Nephron progenitor cell (in vitro differentiated cells): ENCODE results near the gene UBAC2.

Source experiments
- DNase-seq: peaks from one replicate; pipeline ENCODE4 v3.0.0; 2021
- H3K27ac Mint-ChIP-seq: 2 replicates; pipeline ENCODE4 v1.8.0; 2021; ENCODE audit warnings: mild to moderate bottlenecking, moderate library complexity, mixed read lengths
- H3K27me3 Mint-ChIP-seq: 2 replicates; pipeline ENCODE4 v1.8.0; 2021; ENCODE audit warnings: mild to moderate bottlenecking, low read depth, mixed read lengths; ENCODE audit not compliant: poor library complexity
- H3K36me3 Mint-ChIP-seq: 2 replicates; pipeline ENCODE4 v1.8.0; 2021; ENCODE audit warnings: low read depth, mixed read lengths
- H3K4me1 Mint-ChIP-seq: 2 replicates; pipeline ENCODE4 v1.8.0; 2021; ENCODE audit warnings: mixed read lengths
- H3K4me3 Mint-ChIP-seq: 2 replicates; pipeline ENCODE4 v1.8.0; 2021; ENCODE audit warnings: mild to moderate bottlenecking, moderate library complexity, mixed read lengths
- H3K9me3 Mint-ChIP-seq: 2 replicates; pipeline ENCODE4 v1.8.0; 2021; ENCODE audit warnings: mild to moderate bottlenecking, moderate library complexity, mixed read lengths
- TF ChIP-seq, protein P1 (sequence below): fragments of 200-600 bp; sonication (generic); IDR thresholded peaks from 2 replicates; pipeline ENCODE4 v1.5.0; 2021; ENCODE audit warnings: antibody characterized with exemption

Gene UBAC2

DNA sequence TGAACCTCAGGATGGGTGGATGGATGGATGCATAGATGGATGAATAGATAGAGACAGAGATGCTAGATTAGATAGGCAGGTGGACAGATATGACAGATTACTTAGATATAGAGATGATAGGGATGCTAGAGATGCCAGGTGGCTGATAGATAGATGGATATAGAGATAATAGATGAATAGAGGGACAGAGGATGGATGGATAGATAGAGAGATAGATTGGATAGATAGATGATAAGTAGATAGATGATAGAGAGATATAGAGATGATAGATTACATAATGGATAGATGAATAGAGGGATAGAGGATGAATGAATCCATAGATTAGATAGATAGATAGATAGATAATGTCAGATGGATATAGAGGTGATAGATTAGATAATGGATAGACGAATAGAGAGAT lies 212.2 kb downstream of the UBAC2 start:
- no peak for DNase-seq
- H3K27ac Mint-ChIP-seq, result no peak overlapping the region

DNA sequence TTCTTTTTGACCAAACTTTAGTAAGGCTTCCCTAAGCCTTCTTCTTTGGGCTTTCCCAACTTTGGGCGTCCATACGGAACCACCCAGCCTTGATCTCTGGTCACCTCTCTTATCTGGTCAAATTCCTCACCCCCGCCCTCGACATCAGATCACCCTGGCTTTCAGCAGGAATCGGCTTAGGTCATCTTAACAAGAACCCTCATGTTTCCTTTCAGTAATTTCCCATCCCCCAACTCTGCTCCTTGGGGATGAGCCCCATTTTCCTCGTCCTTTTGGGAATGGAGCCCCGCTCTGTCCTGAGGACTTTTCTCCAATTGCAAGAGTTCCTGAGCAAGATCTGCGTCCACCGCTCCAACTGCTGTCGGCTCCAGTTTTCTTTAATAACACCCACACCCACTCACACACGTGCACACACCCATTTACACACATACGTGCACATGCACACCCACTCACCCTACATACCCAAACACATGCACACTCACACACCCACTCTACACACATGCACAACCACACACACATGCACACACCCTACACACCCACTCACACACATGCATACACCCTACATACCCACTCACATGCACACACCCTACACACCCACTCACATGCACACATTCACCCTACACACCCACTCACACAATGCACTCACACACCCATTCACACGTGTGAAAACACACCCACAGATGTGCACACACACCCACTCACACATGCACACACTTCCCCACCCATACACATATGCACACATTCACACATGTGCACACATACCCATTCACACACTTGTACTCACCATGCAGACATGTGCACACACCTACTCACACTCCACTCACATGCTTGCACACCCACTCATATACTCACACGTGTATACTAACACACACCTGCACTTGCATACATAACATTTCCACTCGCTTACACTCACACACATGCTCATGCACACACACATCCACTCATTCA lies 213.7 kb downstream of the UBAC2 start:
- Mint-ChIP-seq H3K4me1 (peaks cover 22% of the 10 kb centered on the region), H3K9me3 (peaks cover 8% of the 10 kb centered on the region), H3K4me3 (no peak overlapping the region), H3K36me3 (no peaks in the 10 kb centered on the region), H3K27ac (no peak overlapping the region), H3K27me3 (peaks cover 13% of the 10 kb centered on the region)
- TF ChIP-seq, protein P1, sequence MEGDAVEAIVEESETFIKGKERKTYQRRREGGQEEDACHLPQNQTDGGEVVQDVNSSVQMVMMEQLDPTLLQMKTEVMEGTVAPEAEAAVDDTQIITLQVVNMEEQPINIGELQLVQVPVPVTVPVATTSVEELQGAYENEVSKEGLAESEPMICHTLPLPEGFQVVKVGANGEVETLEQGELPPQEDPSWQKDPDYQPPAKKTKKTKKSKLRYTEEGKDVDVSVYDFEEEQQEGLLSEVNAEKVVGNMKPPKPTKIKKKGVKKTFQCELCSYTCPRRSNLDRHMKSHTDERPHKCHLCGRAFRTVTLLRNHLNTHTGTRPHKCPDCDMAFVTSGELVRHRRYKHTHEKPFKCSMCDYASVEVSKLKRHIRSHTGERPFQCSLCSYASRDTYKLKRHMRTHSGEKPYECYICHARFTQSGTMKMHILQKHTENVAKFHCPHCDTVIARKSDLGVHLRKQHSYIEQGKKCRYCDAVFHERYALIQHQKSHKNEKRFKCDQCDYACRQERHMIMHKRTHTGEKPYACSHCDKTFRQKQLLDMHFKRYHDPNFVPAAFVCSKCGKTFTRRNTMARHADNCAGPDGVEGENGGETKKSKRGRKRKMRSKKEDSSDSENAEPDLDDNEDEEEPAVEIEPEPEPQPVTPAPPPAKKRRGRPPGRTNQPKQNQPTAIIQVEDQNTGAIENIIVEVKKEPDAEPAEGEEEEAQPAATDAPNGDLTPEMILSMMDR, result no peak
- DNase-seq, result no peak

More for the DNA sequence above, 212.2 kb downstream of the UBAC2 start:
- Mint-ChIP-seq H3K4me3 (no peak overlapping the region), H3K9me3 (peaks cover 8% of the 10 kb centered on the region), H3K4me1 (peaks cover 15% of the 10 kb centered on the region), H3K36me3 (no peaks in the 10 kb centered on the region), H3K27me3 (peaks cover 13% of the 10 kb centered on the region)
- TF ChIP-seq, protein P1, result no peak

DNA sequence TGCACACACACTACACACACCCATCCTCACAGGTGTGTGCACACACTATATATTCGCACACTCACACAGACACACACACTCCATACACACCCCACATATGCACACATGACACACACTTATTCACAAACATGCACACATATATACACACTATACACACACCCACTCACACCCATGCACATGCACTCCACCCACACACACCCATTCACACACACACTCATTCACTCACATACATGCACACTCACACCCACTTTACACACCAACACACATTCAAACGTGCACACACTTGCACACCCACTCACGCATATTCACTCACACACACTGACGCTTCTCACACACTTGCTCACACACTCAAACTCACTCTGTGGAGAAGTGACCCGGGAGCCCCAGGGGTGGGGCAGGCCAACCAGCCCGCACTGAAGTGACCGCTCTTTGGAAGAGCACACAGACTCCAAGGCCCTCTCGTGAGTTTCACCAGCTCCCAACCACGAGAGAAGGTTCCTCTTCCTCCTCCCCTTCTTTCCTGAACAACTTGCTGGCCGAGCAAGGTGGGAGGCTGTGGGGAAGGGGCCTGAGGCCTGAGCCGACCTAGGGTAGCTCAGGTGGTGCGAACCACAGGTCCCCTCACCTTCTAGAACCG lies 214.5 kb downstream of the UBAC2 start:
- no peak overlapping the region for H3K27ac Mint-ChIP-seq
- H3K27me3 Mint-ChIP-seq, result peaks cover 8% of the 10 kb centered on the region
- H3K36me3 Mint-ChIP-seq, result no peaks in the 10 kb centered on the region
- peaks cover 22% of the 10 kb centered on the region for H3K4me1 Mint-ChIP-seq
- TF ChIP-seq, protein P1, result no peak
- H3K9me3 Mint-ChIP-seq, result peaks cover 4% of the 10 kb centered on the region
- no peak overlapping the region for H3K4me3 Mint-ChIP-seq
- no peak for DNase-seq

DNA sequence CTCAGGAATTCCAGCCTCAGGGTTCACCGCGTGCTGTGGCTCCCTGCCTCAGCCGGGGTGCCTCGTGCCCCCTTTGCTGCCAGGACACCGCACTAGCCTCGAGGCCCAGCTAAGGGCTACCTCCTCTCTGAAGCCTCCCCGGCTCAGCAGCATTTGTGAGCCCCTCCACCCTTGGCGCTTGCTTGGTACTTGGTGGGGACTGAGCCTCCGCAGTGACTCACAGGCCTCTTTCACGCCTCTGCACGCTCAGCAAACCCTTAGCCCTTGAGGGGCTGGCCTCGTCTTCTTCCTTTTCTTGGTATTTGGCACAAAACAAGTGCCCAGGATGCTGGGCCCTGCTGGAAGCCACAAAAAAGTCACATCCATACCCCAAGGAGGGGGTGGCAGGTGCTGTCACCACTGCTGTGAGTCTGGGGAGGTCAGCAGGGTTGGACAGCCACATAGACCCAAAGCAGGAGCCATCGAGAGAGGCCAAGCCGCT lies 215.2 kb downstream of the UBAC2 start:
- TF ChIP-seq, protein P1, result no peak
- Mint-ChIP-seq H3K27ac (no peak overlapping the region), H3K9me3 (peaks cover 4% of the 10 kb centered on the region), H3K36me3 (no peaks in the 10 kb centered on the region), H3K4me3 (no peak overlapping the region), H3K27me3 (peaks cover 8% of the 10 kb centered on the region), H3K4me1 (peaks cover 22% of the 10 kb centered on the region)
- no peak for DNase-seq

DNA sequence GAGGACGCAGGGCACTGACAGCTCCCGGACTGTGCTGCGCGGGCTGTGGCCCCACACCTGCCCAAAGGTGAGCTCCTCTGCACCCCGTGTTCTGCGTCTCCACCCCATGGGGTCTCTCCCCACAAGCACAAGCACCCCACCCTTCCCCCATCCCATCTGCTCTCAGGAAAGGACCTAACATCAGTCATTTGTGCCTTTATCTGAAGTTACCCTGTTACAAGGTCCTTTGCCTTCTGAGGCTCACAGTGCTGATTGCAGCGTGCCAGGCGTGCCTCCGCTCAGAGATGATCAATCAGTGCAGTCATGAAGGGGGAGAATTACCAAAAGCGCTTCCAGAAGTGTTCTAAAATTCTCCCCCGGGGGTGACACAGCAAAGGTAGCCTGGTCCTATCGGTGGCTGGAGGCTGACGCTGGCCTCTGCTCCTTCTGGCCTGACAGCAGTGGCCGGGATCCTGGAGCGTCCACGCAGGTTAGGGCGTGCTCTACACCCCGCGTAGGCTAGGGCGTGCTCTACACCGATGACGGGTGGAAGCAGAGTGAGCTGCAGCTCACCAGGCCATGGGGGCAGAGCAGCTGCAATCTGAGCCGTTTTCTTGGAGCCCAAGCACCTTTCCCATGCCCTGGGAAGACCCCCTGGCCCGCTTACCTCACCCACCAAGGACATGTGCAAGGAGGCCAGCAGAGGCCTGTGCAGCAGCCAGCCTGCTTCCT lies 215.9 kb downstream of the UBAC2 start:
- peak overlapping the region; percentile 45 for H3K4me3 Mint-ChIP-seq
- H3K27ac Mint-ChIP-seq, result no peak overlapping the region
- H3K27me3 Mint-ChIP-seq, result peaks cover 8% of the 10 kb centered on the region
- H3K9me3 Mint-ChIP-seq, result peaks cover 4% of the 10 kb centered on the region
- TF ChIP-seq, protein P1, result no peak
- peaks cover 22% of the 10 kb centered on the region for H3K4me1 Mint-ChIP-seq
- H3K36me3 Mint-ChIP-seq, result no peaks in the 10 kb centered on the region
- no peak for DNase-seq
